Activated CD4-positive, alpha-beta T cell treated with anti-CD3 and anti-CD28 coated beads, Interleukin-2, amount 50 U/mL, for 48 hours (primary cell): ENCODE results near the gene PRKACB.
"Not testable (repeated sequence)": the region's sequence is repeated elsewhere in the genome, so short reads cannot be mapped to it uniquely, and the experiment has no call there.

Experiments
- DNase-seq, 2 experiments: peaks; one replicate each; pipeline ENCODE4 v3.0.0-alpha.2; 2020

Gene PRKACB

DNA sequence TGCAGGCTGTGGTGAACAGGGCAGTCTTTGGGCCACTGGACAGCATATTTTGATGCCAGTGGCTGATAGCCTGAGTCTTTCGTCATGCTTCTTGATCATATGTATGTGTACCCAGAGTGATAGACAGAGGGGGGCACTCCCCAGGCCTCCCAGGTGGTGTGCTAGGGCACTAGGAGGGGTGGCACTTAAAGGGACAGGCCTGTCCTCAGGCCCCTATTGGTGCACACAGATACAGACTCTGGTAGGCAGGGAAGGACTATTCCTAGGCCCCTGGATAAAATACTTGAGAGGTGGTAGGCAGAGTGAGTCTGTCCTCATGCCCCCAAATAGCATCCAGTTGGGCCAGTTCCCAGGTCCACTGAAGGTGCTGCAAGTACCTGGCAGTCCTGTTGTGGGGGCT lies 80.8 kb downstream of the PRKACB start:
- no peak for DNase-seq

DNA sequence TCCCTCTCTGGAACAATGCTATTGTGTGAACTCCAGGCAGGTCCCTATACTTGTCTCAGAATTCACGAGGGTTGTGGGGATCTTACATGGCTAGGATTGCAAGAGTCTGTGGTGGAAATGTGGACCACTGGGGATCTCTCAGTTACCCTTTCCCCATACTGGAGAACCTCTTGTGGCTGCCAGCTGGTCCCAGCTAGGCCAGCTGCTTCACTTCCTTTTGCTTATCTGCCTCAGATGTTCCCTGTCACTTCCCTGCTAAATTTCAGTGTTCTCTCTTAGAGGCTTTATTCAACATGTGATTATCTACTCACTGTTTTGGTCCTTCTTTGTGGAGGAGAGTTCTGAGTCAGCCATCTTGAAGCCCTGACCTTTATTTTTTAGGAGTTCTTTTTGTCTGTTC lies 81.6 kb downstream of the PRKACB start:
- no peak for DNase-seq

DNA sequence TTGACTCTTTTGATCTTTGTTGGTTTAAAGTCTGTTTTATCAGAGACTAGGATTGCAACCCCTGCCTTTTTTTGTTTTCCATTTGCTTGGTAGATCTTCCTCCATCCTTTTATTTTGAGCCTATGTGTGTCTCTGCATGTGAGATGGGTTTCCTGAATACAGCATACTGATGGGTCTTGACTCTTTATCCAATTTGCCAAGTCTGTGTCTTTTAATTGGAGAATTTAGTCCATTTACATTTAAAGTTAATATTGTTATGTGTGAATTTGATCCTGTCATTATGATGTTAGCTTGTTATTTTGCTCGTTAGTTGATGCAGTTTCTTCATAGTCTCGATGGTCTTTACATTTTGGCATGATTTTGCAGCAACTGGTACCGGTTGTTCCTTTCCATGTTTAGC lies 88.6 kb downstream of the PRKACB start:
- not testable (repeated sequence) for DNase-seq

DNA sequence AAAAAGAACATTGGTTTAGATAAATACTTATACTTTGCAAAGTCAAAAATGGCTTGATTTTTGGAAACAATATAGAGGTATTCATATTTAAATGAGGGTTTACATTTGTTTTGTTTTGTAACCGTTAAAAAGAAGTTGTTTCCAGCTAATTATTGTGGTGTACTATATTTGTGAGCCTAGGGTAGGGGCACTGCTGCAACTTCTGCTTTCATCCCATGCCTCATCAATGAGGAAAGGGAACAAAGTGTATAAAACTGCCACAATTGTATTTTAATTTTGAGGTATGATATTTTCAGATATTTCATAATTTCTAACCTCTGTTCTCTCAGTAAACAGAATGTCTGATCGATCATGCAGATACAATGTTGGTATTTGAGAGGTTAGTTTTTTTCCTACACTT lies 92.2 kb downstream of the PRKACB start:
- no peak for DNase-seq

DNA sequence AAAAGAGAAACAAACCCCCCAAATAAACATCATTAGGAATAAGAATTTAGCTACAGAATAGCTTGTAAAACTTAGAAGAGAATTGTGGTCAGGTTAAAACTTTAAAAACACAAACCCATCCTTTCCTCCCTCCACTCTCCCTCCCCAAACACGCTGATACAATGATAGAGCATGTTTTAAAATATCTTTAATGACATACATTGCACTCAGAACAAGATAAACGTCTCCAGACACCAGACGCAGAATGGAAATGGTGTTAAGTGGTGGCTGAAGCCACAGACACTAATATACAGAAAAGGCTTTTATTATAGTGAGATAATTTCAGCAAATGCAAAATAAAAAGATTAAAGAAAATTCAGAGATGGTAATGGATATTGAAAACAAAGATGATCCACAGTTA lies 98.6 kb downstream of the PRKACB start:
- no peak for DNase-seq

DNA sequence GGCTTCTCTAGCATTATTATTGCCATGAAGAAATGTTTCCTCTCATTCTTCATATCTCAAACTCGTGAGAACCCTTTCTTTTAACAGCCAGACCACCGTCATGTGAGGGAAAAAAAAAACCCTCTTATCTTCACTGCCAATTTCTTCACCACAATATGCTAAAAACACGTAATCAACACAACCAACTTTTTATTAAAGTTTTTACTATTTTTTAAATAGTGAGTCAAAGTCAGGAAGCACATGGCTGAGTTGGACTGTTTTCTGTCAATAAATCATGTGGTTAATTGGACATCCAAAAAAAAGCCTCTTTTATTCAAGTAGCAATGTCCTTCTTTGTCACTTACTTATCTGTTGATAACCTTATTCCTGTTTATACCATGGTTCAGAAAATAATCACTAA lies 101.5 kb downstream of the PRKACB start:
- DNase-seq, result no peak

DNA sequence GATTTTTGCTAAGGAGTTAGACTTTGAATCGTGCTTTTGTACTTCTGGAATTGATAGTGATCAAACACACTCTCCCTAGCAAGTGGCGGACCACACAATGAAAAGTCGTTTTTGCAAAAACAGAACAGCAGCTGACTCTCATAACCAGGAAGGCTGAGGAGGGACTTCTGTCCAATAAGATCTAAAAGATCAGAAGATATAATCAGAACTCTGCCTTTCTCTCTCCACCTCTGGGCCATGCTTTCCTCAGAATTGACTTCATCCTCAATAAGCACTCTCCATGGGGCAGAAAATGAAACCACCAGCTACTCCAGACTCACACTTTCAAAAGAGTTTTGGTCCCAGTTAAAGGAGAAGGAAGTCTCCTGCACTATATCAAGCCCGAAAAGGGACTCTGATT lies 102.1 kb downstream of the PRKACB start:
- DNase-seq, result no peak

DNA sequence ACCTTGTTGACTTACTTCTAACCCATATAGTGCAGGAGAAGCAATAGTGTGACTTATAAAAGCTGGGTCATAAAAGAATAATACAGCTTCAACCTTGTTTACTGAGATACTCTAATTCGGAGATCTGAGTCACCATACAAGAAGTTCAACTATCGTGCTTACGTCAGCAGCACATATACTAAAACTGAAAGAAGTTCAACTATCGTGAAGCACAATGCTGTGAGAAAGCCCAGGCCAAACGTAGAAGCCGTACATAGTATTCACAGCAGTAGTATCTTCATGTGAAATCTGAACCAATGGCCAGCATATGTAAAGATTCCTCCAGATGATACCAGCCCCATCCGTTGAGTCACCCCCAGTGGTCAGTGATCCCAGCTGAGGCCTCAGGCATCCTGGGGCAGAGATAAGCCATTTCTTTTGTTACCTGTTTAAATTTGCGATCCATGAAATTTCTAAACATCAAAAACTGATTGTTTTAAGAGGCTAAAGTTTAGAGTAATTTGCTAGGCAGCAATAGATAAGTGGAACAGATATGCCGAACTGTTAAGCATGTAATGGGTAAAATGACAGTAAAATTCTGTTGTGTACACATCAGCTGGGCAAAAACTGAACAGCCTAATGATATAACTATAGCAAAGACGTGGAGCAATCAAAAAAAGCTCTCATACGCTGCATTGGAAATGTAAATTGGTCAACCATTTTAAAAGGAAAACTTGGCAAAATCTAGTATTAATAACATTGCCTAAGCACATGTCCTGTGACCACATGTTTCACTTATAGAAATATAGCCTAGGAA lies 103.6 kb downstream of the PRKACB start:
- DNase-seq, result no peak

DNA sequence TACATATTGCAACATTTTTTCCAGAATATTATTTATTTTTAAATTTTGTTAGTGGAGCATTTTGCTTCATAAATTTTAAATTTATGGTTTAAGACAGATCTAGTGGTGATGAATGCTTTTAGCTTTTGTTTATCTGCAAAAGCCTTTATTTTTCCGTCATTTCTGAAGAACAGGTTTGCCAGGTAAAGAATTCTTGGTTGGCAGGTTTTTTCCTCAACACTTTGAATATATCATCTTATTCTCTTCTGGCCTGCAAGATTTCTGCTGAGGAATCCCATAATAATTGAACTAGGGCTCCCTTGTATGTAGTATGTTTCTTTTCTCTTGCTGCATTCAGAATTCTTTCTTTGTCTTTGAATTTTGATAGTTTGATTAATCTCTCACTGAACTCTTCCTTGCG lies 106.6 kb downstream of the PRKACB start:
- DNase-seq, result no peak

DNA sequence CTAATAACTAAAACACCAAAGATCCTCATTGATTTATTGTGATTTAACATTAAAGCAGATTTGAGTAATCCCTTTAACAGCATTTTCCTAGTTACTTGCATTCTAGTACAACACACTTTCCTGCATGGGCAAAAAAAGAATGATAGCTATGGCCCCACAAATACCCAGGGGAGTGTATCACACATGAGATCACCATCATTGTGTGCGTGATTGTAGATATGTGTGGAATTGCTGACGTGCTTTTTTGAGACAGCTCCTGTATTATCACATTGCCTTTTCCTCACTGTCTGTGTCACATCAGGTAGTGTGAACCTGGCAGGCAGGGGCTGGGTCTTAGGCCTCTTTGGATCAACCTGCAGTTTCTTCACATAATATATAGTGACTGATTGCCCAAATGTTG lies 109.0 kb downstream of the PRKACB start:
- no peak for DNase-seq

DNA sequence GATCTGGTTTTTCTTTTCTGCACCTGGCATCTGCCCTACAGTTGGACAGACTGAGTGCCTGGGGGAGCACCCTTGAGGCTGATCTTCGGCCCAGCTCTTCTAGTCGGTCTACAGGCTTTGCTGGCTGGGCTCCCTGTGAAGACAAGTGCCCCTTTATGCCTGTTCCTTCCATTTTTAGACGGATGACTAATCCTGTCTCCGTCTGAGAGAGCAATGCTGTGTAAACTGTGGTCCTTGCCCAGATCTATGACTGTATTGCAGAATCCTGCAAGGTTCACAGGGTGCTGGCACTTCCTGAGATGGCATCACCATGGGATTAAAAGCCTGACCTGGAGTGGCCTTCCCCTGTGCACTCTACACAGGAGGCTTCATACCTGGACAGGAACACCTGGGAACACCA lies 109.8 kb downstream of the PRKACB start:
- no peak for DNase-seq

DNA sequence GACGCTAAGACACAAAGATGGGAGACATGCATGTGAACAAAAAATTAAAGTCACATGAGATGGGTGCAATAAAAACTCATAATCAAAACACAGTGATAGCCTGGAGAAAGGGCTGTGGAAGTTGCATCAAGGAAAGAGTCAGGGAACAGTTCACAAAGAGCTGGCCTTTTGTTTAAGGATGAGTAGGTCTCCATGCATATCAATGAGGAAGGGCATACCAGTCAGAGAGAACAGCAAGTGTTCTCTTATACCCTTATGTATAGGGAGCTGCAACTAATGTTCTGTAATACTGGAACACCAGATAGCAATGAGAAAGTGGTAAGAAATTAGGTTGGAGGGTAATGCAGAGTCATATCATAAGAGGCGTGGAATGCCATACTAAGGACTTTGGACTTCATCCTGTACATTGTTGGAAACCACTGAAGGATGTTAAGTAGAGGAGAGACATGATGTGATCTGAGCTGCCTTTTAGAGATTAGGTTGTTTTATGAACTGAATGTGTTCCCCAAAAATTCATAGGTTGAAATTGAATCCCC lies 110.7 kb downstream of the PRKACB start:
- DNase-seq, result no peak

DNA sequence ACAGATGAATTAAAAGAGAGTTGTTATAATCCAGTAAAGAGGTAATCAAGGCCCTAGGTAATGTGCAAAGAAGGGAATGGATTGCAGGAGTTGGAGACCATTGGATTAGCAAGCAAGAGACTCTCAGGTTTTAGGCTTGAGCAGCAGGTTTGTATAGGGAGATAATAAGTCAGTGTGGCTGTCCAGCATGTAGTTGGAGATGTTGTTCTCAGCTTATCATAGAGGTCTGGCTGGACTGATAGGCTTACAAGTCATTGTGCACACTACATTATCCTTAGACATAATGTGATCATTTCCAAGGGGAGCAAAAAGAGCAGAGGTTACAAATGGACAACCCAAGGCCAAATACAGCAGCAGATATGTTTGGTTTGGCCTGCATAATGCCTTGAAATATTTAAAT lies 111.5 kb downstream of the PRKACB start:
- no peak for DNase-seq

DNA sequence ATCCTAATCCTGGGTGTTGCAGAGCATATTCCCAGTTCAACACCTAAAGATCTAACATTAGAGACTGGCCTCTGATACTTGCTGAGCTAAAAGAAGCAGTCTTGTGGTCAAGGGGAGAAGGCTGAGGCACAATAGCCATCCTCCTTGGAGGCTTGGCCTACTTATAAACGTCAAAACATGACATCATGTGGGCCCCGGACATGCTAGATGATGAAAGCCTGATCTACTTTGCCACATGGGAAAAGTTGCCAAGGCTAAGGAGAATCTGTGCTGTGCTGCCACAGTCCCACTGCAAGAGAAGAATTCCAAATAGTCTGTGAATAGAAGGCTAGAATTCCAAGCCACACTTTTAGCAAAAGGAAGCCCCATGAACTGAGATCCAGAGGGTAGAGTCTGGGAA lies 113.5 kb downstream of the PRKACB start:
- DNase-seq, result no peak

DNA sequence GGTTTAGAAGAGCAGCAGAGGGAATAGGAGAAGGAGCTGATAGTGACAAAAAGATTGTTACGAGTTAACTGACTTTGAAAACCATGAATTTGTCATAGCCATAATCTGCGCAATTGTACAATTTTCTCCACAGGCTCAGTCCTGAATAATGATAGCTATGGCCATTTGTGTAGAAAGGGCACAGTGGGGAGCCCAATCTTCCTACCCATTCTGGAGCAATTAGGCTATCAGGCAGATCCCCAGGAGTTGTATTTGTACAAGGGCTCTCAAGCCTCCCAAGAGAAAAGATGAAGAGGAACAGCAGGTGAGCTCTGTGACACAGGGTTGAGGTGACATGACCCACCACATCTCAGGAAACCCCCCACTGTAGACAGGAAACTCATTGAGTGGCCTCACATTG lies 115.3 kb downstream of the PRKACB start:
- no peak for DNase-seq

DNA sequence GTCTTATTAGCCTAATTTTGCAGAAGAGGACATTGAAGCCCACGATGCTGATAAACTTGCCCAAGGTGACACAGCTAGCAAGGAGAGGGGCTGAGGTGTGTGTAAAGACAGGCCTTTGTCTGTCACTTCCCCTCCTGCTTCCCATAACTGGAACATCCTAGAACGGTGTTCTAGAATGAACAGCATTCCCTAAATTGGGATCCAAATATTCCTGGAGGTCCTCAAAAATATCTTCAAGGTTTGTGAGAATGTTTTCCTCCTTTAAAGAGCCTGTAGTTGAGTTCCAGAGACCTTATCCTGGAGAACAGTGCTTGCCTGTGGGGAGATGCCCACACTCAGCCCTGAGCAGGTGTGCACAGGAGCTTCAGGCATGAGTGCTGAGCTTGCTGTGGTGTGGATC lies 115.9 kb downstream of the PRKACB start:
- no peak for DNase-seq

DNA sequence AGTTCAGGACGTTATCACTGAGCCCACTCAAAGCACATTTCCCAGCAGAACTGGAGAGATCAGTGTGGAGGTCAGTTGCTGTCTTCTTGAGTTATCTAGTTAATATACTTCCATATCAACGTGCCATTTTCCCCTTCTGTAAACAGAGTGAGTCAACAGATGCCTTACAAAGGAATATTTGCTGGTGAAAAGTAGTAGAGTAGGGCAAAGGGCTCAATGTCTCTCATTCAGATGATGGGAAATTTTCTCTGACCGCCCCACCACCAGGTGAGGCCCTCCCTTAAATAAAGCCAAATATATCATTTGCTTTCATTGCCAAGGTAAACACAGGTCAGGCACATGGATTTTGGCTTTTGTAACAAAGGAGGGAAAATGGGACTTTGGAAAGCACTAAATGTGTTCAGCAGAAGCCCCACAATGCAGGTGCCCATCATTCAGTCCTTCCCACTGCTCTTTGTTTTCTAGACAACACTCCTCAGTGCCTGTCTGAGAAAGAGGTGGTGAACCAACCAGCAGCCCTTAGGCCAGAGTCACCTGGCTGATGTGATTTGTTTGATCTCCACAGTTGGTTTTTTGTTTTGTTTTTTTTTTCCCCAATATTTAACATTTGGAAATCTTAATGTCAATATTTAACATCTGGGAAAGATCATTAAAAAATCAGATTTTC lies 116.9 kb downstream of the PRKACB start:
- no peak for DNase-seq

DNA sequence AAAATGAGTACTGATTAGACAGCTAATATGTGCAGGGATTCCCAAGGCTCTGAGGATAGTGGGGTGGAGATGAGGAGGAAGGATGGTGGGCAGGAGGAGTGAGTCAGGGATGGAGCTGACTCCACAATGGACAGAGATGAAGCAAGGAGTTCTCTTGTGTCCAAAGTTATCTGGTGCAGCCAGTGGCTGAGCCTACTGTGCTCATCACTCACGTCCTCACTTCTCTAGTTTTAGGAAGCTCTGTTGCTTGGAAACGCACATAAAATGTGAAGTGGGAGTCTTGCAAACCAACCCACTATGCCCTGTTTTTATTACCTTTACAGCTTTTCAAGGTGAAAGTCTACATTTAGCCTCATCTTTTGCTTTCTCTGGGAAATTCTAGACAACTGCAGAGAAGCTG lies 120.9 kb downstream of the PRKACB start:
- no peak for DNase-seq

DNA sequence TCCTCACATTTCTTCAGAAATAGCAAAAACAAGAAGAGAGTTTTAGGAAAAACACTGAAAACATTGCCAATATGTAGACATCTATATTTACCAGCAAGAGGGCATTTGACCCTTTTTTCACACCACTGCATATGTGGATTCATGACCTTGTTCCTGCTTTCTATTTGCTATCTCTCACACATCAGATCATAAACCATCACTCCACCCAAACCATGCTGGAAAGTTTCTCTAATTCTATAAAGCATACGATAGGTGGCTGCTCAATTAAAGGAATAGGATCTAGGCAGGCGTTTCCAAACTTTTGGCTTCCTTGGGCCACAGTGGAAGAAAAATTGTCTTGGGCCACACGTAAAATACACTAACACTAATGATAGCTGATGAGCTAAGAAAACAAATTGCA lies 121.8 kb downstream of the PRKACB start:
- DNase-seq, result no peak

DNA sequence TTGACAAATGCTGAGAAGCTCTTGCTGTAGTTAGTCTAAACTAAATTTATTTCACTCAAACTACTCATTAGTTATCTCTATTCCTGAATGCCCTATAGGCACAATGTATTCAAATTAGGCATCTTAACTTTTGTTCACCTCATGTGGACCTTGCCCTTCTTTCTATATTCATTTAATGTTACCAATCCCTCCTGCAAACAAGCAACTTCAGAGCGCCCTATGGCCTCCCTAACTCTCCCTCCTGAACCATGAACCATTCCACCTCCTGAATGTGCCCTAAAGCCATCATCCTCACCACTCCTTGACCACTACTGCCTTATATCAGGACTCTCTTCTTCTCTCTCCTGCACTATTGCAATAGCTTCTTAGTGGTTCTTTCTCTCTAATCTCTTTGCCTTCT lies 122.7 kb downstream of the PRKACB start:
- no peak for DNase-seq

DNA sequence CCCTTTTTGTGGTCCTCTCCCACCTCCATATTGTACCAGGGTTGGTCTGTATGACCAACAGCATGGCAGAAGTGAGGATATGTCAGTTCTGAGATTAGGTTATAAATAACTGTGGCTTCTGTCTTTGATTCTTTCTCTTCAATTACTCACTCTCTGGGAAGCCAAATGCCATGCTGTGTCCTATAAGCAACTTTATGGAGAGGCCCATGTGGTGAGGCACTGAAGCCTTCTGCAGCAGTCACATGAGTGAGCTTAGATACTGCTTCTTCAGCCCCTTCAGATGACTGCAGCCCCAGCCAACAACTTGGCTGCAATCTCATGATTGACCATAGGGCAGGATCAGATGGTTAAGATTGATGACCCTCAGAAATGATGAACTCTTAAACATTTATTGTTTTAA lies 123.4 kb downstream of the PRKACB start:
- no peak for DNase-seq

DNA sequence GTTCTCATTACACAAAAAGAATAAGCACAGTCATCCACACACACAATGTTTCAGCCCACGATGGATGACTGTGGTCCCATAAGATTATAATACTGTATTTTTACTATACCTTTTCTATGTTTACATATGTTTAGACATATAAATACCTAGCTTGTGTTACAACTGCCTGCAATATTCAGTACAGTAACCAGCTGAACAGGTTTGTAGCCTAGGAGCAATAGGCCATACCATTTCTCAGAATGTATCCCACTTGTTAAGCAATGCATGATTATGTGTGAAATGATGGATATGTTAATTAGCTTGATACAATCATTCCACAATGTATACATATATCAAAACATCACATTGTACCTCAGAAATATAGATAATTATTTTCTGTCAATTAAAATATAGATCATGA lies 124.3 kb downstream of the PRKACB start:
- no peak for DNase-seq

DNA sequence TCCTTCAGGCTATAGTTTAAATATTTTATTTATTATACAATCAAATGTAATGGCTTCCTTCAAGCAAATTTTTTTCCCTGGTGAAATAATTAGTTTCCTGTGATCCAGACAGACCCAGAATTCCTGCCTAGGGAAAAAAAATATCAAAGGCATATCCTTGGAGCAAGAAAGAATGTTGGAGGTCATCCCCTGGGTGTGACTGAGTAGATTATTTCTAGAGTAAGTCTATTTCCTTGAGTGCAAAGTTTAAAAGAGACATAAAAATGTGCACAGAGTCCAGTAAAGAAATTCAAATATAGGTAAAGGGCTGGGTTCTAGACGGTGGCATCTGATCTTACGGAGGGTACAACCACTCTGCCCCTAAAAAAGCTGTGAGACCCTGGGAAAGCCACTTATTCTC lies 125.2 kb downstream of the PRKACB start:
- DNase-seq, result no peak

DNA sequence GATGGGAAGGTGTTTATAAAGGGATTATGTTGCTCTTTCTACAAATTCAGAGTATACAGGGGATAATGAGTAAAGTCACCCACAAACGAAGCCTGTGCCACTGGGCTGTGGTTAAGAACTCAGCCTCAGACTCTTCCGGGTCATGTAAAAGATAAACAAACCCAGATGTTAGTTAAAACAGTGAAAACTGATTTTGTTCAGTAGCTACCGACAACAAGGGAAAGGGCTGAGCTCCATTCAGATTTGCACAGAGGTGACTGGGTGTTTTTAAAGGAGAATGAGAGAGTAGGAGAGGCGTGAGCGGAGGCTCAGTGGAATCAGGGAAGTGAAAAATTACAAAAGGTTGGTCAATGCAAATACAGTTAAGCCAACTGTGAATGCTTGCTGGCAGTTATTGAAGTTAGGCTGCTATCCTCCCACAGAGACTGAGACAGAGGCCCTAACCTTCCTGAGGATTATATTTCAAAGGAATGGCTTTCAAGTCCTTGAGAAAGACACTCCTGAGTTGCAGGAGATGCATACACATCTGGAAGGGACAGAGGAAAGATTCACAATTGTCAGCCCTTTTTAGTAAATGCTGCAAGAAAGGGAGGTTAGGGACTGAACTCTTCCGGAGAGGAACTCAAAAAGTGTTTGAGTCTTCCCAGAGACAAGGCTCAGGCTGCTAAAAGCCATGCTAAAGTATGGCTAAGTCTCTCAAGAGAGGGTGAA lies 127.5 kb downstream of the PRKACB start:
- no peak for DNase-seq
